Measurements from ENCODE around the gene OCIAD1.
"Not testable (repeated sequence)": the region's sequence is repeated elsewhere in the genome, so short reads cannot be mapped to it uniquely, and the experiment has no call there.

The OCIAD1 gene

GRCh38 chr4:48851651-48852050 is 20.8 kb downstream of the OCIAD1 start:
- Mint-ChIP-seq H3K4me1 (ENCODE audit: low read depth) (peaks cover 27% of the 10 kb centered on the region), H3K36me3 (ENCODE audit: low read depth) (peaks cover 62% of the 10 kb centered on the region), H3K27ac (peak overlapping the region; percentile 17), H3K9me3 (peaks cover 6% of the 10 kb centered on the region), H3K27me3 (no peaks in the 10 kb centered on the region), H3K4me3 (no peak overlapping the region)

- Mint-ChIP-seq H3K9me3 (no peaks in the 10 kb centered on the region), H3K27me3 (no peaks in the 10 kb centered on the region), H3K4me1 (ENCODE audit: low read depth) (peaks cover 35% of the 10 kb centered on the region), H3K4me3 (no peak overlapping the region), H3K27ac (no peak overlapping the region), H3K36me3 (ENCODE audit: low read depth) (peaks cover 58% of the 10 kb centered on the region)
Observed at GRCh38 chr4:48853604-48854394, 22.9 kb downstream of the OCIAD1 start.

DNA sequence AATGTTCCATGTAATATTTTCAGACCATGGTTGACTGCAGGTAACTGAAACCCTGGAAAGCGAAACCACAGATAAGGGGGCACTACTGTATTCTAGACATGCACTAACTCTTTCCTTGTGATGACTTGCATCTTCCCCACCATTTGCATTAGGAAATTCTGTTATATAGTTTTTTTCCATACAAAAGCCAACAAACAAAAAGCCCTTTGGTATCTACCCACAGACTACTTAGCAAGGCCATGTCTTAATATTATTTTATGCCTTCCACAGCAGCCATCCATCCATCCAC is 23.5 kb downstream of the OCIAD1 start:
- Mint-ChIP-seq H3K27ac (peak overlapping the region; percentile 31), H3K27me3 (no peaks in the 10 kb centered on the region), H3K36me3 (ENCODE audit: low read depth) (peaks cover 60% of the 10 kb centered on the region), H3K9me3 (no peaks in the 10 kb centered on the region), H3K4me3 (no peak overlapping the region), H3K4me1 (ENCODE audit: low read depth) (peaks cover 35% of the 10 kb centered on the region)

GRCh38 chr4:48854982-48855381 is 24.1 kb downstream of the OCIAD1 start:
- peaks cover 62% of the 10 kb centered on the region for H3K36me3 Mint-ChIP-seq (ENCODE audit: low read depth)
- no peaks in the 10 kb centered on the region for H3K27me3 Mint-ChIP-seq
- no peak overlapping the region for H3K27ac Mint-ChIP-seq
- peaks cover 35% of the 10 kb centered on the region for H3K4me1 Mint-ChIP-seq (ENCODE audit: low read depth)
- H3K9me3 Mint-ChIP-seq = no peaks in the 10 kb centered on the region
- no peak overlapping the region for H3K4me3 Mint-ChIP-seq

- Mint-ChIP-seq H3K4me1 (ENCODE audit: low read depth) (peaks cover 21% of the 10 kb centered on the region), H3K27ac (peak overlapping the region; percentile 45), H3K36me3 (ENCODE audit: low read depth) (peaks cover 53% of the 10 kb centered on the region), H3K9me3 (no peaks in the 10 kb centered on the region), H3K4me3 (no peak overlapping the region), H3K27me3 (no peaks in the 10 kb centered on the region)
Observed at GRCh38 chr4:48858130-48858529, 27.2 kb downstream of the OCIAD1 start.

DNA sequence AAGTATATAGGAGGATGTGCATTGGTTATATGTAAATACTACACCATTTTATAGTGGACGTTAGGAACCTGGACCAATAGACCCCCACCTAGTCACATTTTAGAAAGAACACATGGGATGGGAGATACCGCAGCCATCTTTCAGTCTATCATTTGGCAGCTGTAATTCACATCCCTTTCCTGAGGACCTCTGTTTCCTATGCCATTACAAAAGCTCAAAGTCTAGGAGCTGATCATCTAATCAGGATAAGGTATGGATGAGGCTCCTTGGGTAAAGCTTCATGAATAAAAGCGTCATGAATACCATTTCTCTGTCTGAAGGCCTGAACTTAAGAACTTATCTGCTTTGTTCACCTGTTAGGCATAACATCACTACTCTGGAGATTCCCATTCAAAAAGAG is 31.1 kb downstream of the OCIAD1 start:
- peaks cover 34% of the 10 kb centered on the region for H3K36me3 Mint-ChIP-seq (ENCODE audit: low read depth)
- no peaks in the 10 kb centered on the region for H3K9me3 Mint-ChIP-seq
- peaks cover 9% of the 10 kb centered on the region for H3K4me1 Mint-ChIP-seq (ENCODE audit: low read depth)
- no peaks in the 10 kb centered on the region for H3K27me3 Mint-ChIP-seq
- H3K27ac Mint-ChIP-seq = no peak overlapping the region
- no peak overlapping the region for H3K4me3 Mint-ChIP-seq

- no peak overlapping the region for H3K4me3 Mint-ChIP-seq
- peaks cover 8% of the 10 kb centered on the region for H3K4me1 Mint-ChIP-seq (ENCODE audit: low read depth)
- no peaks in the 10 kb centered on the region for H3K27me3 Mint-ChIP-seq
- peaks cover 29% of the 10 kb centered on the region for H3K36me3 Mint-ChIP-seq (ENCODE audit: low read depth)
- H3K9me3 Mint-ChIP-seq = no peaks in the 10 kb centered on the region
- no peak overlapping the region for H3K27ac Mint-ChIP-seq
Observed at GRCh38 chr4:48862661-48863060, 31.8 kb downstream of the OCIAD1 start.

GRCh38 chr4:48863728-48864127 is 32.8 kb downstream of the OCIAD1 start:
- Mint-ChIP-seq H3K27ac (no peak overlapping the region), H3K27me3 (no peaks in the 10 kb centered on the region), H3K4me3 (no peak overlapping the region), H3K36me3 (ENCODE audit: low read depth) (peaks cover 22% of the 10 kb centered on the region), H3K4me1 (ENCODE audit: low read depth) (no peaks in the 10 kb centered on the region), H3K9me3 (no peaks in the 10 kb centered on the region)

DNA sequence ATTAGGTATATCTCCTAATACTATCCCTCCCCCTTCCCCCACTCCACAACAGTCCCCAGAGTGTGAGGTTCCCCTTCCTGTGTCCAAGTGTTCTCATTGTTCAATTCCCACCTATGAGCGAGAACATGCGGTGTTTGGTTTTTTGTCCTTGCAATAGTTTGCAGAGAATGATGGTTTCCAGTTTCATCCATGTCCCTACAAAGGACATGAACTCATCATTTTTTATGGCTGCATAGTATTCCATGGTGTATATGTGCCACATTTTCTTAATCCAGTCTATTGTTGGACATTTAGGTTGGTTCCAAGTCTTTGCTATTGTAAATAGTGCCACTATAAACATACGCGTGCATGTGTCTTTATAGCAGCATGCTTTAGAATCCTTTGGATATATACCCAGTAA is 33.8 kb downstream of the OCIAD1 start:
- not testable (repeated sequence) for H3K4me1 Mint-ChIP-seq (ENCODE audit: low read depth); H3K27ac Mint-ChIP-seq; H3K4me3 Mint-ChIP-seq; H3K27me3 Mint-ChIP-seq; H3K9me3 Mint-ChIP-seq
- H3K36me3 Mint-ChIP-seq (ENCODE audit: low read depth) = peaks cover 20% of the 10 kb centered on the region

DNA sequence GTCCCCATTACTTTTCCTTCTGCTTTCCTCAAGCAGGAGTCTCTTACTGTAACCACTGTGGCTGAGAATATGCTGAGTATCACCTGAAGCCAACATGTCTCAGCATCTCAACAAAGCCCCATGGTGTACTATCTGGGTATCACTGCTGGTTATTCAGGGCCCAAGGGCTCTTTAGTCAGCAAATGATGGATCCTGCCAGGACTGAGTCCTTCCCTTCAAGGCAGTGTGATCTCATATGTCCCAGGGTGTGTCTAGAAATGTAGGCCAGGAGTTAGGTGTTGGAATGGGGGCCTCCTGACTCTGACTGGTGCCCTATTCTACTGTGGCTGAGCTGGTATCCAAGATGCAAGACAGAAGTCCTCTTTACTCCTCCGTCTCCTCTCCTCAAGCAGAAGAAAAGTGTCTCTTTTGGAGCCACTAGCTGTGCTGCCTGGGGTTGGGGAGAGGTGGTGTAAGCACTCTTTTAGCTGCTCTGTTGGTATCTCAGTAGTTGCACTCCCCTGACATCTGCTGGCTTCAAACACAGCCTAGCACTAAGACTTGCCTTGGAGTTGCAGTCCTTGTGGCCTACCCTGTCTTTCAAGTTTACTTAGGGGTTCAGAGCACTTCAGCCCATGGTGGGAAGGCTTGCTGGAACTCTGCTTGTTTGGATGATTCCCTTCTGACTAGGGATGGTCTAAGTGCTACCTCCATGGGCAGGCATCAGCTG is 47.1 kb downstream of the OCIAD1 start:
- Mint-ChIP-seq H3K36me3 (ENCODE audit: low read depth) (peaks cover 3% of the 10 kb centered on the region), H3K27me3 (no peaks in the 10 kb centered on the region), H3K9me3 (no peaks in the 10 kb centered on the region), H3K27ac (no peak overlapping the region), H3K4me3 (no peak overlapping the region), H3K4me1 (ENCODE audit: low read depth) (no peaks in the 10 kb centered on the region)

DNA sequence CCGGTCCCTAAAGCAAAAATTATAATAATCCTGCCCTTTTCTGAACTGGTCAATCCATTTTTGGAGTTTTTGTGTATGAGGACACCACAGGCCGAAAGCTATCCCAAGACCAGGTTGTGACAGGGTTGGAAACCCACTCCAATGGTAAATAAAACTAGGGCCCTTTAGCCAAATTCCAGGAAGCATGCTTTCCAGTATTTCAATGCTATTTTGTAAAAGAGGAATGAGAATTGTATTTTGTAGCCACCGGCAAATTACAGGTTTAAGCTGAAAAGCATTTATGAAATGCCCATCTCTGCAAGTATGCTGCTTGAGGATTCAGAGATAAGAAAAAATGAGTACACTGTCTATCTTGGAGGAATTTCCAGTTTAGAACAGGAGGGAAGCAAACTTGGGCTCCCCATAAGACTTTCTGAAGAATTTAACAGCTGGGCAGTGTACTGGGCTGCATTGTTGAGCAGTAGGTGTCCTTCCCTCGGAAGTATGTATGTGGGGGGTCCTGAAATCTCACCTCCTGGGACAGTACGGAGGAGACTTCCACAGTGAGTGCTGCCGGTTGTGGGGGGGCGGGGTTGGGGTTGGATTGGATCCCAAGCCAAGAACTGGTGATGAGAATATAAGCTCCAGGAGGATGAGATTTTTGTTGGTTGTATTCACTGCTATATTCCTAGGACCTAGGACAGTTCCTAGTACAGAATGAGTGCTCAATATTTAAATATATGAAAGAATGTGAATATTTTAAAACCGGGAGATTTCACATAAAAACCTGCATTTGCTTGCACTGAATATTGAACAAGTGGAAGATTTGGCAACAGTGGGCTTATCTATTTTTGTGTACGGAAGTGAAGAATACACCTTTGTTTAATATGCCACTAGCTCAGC is 48.9 kb downstream of the OCIAD1 start:
- H3K4me1 Mint-ChIP-seq (ENCODE audit: low read depth) = no peaks in the 10 kb centered on the region
- no peaks in the 10 kb centered on the region for H3K9me3 Mint-ChIP-seq
- H3K36me3 Mint-ChIP-seq (ENCODE audit: low read depth) = peaks cover 4% of the 10 kb centered on the region
- no peaks in the 10 kb centered on the region for H3K27me3 Mint-ChIP-seq
- H3K4me3 Mint-ChIP-seq = no peak overlapping the region
- no peak overlapping the region for H3K27ac Mint-ChIP-seq

GRCh38 chr4:48881646-48882045 is 50.8 kb downstream of the OCIAD1 start:
- H3K4me1 Mint-ChIP-seq (ENCODE audit: low read depth); H3K27me3 Mint-ChIP-seq; H3K27ac Mint-ChIP-seq; H3K36me3 Mint-ChIP-seq (ENCODE audit: low read depth); H3K9me3 Mint-ChIP-seq; H3K4me3 Mint-ChIP-seq: not testable (repeated sequence)

DNA sequence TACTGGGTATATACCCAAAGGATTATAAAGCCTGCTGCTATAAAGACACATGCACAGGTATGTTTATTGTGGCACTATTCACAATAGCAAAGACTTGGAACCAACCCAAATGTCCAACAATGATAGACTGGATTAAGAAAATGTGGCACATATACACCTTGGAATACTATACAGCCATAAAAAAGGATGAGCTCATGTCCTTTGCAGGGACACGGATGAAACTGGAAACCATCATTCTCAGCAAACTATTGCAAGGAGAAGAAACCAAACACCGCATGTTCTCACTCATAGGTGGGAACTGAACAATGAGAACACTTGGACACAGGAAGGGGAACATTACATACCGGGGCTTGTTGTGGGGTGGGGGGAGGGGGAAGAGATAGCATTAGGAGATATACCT is 58.9 kb downstream of the OCIAD1 start:
- H3K4me1 Mint-ChIP-seq (ENCODE audit: low read depth); H3K4me3 Mint-ChIP-seq; H3K9me3 Mint-ChIP-seq; H3K27ac Mint-ChIP-seq; H3K27me3 Mint-ChIP-seq: not testable (repeated sequence)
- peaks cover 63% of the 10 kb centered on the region for H3K36me3 Mint-ChIP-seq (ENCODE audit: low read depth)

DNA sequence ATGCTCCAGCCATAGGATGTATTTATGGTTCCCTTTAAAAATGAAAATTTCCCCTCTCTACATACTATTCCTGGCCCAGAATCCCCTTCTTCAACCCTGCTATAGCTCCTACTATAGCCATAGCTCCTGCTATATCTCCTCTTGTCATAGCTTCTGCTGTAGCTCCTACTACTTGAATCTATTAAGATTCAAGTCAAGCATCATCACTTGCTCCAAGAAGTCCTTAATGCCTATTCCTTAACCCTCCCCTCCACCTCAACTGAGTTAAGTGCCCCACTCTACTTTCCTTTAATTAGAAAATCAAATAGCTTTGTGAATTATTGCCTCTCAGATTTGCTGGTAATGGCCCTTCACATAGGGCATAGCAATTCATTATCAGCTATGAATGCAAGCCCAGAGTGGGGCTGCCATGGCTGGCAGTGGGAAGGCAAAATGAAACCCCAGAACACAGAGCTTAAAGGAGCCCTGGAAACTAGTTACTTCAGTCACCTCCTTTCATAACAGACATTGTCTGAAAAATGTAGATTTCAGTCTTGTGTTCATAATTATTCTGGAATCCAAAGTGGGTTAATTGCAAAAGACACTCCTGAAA is 60.2 kb downstream of the OCIAD1 start:
- Mint-ChIP-seq H3K4me1 (ENCODE audit: low read depth) (no peaks in the 10 kb centered on the region), H3K4me3 (no peak overlapping the region), H3K9me3 (peaks cover 4% of the 10 kb centered on the region), H3K36me3 (ENCODE audit: low read depth) (peaks cover 72% of the 10 kb centered on the region), H3K27ac (no peak overlapping the region), H3K27me3 (no peaks in the 10 kb centered on the region)

GRCh38 chr4:48896845-48897244 is 66.0 kb downstream of the OCIAD1 start:
- Mint-ChIP-seq H3K4me3 (no peak overlapping the region), H3K27ac (no peak overlapping the region), H3K27me3 (no peaks in the 10 kb centered on the region), H3K4me1 (ENCODE audit: low read depth) (peaks cover 22% of the 10 kb centered on the region), H3K9me3 (no peaks in the 10 kb centered on the region), H3K36me3 (ENCODE audit: low read depth) (peaks cover 73% of the 10 kb centered on the region)

All from stimulated activated naive CD8-positive, alpha-beta T cell treated with anti-CD3 and anti-CD28 coated beads, Interleukin-15, Interleukin-2, amounts not matched to agents 100 ng/mL and 50 ng/mL, for 24 hours (primary cell).